ENCODE measurements around the gene LRRK1.

DNA sequence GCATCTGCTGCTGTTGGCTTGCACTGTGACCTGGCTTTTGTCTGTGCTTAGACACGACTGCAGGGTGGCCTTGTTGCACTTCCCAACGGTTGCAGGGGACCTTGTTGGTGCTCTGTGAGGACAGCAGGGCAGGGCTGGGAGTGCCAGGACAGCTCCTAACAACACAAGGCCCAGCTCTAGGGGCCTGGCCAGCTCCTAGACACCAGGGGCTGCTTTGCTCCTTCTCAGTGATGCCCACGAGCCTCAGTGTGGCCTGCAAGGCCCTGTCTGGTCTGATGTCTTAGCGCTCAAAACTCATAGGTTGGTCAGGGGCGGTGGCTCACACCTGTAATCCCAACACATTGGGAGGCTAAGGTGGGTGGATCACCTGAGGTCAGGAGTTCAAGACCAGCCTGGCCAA lies 183.6 kb downstream of the LRRK1 start:
- TF ChIP-seq SIN3A (IDR thresholded peaks at IDR 0.05; ENCODE audit: borderline replicate concordance, insufficient read depth, low read length) (no peak), TAF1 (IDR thresholded peaks at IDR 0.05; ENCODE audit: borderline replicate concordance, insufficient read depth, low read length) (no peak), POLR2AphosphoS5 (IDR thresholded peaks at IDR 0.05; ENCODE audit: low read depth, low read length) (no peak)
